Smooth muscle cell (in vitro differentiated cells): ENCODE measurements around the gene TNIP2. TPM values are rescaled to one million over a fixed set of nuclear protein-coding genes. Genes with fewer than 3 reads are reported as not detected.

Experiments
- DNase-seq: peaks from one replicate; lab custom pipeline; 2025; ENCODE audit not compliant: unreplicated experiment; lab: John Stamatoyannopoulos, UW
- H2AFZ ChIP-seq: fragments of 200-600 bp; sonication (generic); 2 replicates; pipeline ENCODE4 v1.6.0; 2016; ENCODE audit warnings: antibody characterized with exemption, low read depth, mild to moderate bottlenecking
- H3F3A ChIP-seq: fragments of 200-600 bp; sonication (generic); 2 replicates; pipeline ENCODE4 v1.6.0; 2017; ENCODE audit warnings: antibody characterized with exemption, low read depth
- H3K27ac ChIP-seq: fragments of 200-600 bp; sonication (generic); 2 replicates; pipeline ENCODE4 v1.5.1; 2016; ENCODE audit warnings: low read depth, mild to moderate bottlenecking
- H3K27me3 ChIP-seq: fragments of 200-600 bp; sonication (generic); 2 replicates; pipeline ENCODE4 v1.6.1; 2016; ENCODE audit warnings: low read depth, mild to moderate bottlenecking
- H3K36me3 ChIP-seq: fragments of 200-600 bp; sonication (generic); 2 replicates; pipeline ENCODE4 v1.5.1; 2016; ENCODE audit warnings: low read depth
- H3K4me1 ChIP-seq: fragments of 200-600 bp; sonication (generic); 2 replicates; pipeline ENCODE4 v1.5.1; 2016; ENCODE audit warnings: low read depth
- H3K4me2 ChIP-seq: fragments of 200-600 bp; sonication (generic); 2 replicates; pipeline ENCODE4 v1.6.0; 2016; ENCODE audit warnings: mild to moderate bottlenecking
- H3K4me3 ChIP-seq: fragments of 200-600 bp; sonication (generic); 2 replicates; pipeline ENCODE4 v1.5.1; 2016; ENCODE audit warnings: mild to moderate bottlenecking
- H3K79me2 ChIP-seq: fragments of 200-600 bp; sonication (generic); 2 replicates; pipeline ENCODE4 v1.6.0; 2016; ENCODE audit warnings: low read depth, mild to moderate bottlenecking
- H3K9ac ChIP-seq: fragments of 200-600 bp; sonication (generic); 2 replicates; pipeline ENCODE4 v1.6.0; 2016; ENCODE audit warnings: low read depth
- H3K9me3 ChIP-seq: fragments of 200-600 bp; sonication (generic); replicated peaks from 2 replicates; pipeline ENCODE4 v1.5.1; 2016; ENCODE audit warnings: low read depth
- H4K20me1 ChIP-seq: fragments of 200-600 bp; sonication (generic); 2 replicates; pipeline ENCODE4 v1.6.0; 2016; ENCODE audit warnings: low read depth
- WGBS: methylation state at CpG from one replicate; pipeline ENCODE4 v1.1.7; 2016; ENCODE audit warnings: low lambda C conversion rate; 5-methylcytosine and 5-hydroxymethylcytosine counted together
- polyA plus RNA-seq: library from polyadenylated mRNA; unstranded; fragments of >200 nt; fragmentation: Nextera tagmentation; extraction: Ambion mirVana; gene quantifications from 2 replicates; pipeline ENCODE4 v1.2.1, GENCODE V29; 2016
- total RNA-seq: library from RNA; depleted of rRNA; stranded (reverse); fragments of >200 nt; gene quantifications from 2 replicates; pipeline ENCODE4 v1.2.3, GENCODE V29; 2014
- TF ChIP-seq, protein P1 (sequence below): fragments of 200-600 bp; sonication (generic); IDR thresholded peaks from 2 replicates; pipeline ENCODE4 v1.5.1; 2017; ENCODE audit warnings: borderline replicate concordance, mild to moderate bottlenecking, antibody characterized with exemption; ENCODE audit not compliant: insufficient read depth, poor library complexity, severe bottlenecking

The TNIP2 gene
- total and polyA plus RNA-seq, 2 experiments from 2014 or later, result 23.8 to 37.5 TPM

GRCh38 chr4:2732526-2732925 lies 23.6 kb downstream of the TNIP2 start:
- Histone ChIP-seq H3K4me3 (no peak overlapping the region), H3K79me2 (no peaks in the 10 kb centered on the region), H3K4me1 (no peaks in the 10 kb centered on the region), H3F3A (no peaks in the 10 kb centered on the region), H3K4me2 (no peak overlapping the region), H2AFZ (no peak overlapping the region), H4K20me1 (no peaks in the 10 kb centered on the region), H3K27me3 (no peaks in the 10 kb centered on the region), H3K9me3 (peaks cover 5% of the 10 kb centered on the region), H3K27ac (no peak overlapping the region), H3K36me3 (no peaks in the 10 kb centered on the region), H3K9ac (no peak overlapping the region)
- DNase-seq, result no peak
- WGBS, result 98% methylated on average over 6 of the region's 6 CpGs
- TF ChIP-seq, protein P1, sequence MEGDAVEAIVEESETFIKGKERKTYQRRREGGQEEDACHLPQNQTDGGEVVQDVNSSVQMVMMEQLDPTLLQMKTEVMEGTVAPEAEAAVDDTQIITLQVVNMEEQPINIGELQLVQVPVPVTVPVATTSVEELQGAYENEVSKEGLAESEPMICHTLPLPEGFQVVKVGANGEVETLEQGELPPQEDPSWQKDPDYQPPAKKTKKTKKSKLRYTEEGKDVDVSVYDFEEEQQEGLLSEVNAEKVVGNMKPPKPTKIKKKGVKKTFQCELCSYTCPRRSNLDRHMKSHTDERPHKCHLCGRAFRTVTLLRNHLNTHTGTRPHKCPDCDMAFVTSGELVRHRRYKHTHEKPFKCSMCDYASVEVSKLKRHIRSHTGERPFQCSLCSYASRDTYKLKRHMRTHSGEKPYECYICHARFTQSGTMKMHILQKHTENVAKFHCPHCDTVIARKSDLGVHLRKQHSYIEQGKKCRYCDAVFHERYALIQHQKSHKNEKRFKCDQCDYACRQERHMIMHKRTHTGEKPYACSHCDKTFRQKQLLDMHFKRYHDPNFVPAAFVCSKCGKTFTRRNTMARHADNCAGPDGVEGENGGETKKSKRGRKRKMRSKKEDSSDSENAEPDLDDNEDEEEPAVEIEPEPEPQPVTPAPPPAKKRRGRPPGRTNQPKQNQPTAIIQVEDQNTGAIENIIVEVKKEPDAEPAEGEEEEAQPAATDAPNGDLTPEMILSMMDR, result no peak

- Histone ChIP-seq H2AFZ (no peak overlapping the region), H3K4me1 (no peaks in the 10 kb centered on the region), H3K9me3 (peaks cover 5% of the 10 kb centered on the region), H3F3A (no peaks in the 10 kb centered on the region), H3K4me3 (no peak overlapping the region), H3K27me3 (no peaks in the 10 kb centered on the region), H3K9ac (no peak overlapping the region), H4K20me1 (no peaks in the 10 kb centered on the region), H3K4me2 (no peak overlapping the region), H3K27ac (no peak overlapping the region), H3K79me2 (no peaks in the 10 kb centered on the region), H3K36me3 (no peaks in the 10 kb centered on the region)
- WGBS, result 96% methylated on average over 24 of the region's 28 CpGs
- TF ChIP-seq, protein P1, result no peak
- no peak for DNase-seq
These were observed 24.2 kb downstream of the TNIP2 start for GRCh38 chr4:2731907-2732317.

- no peaks in the 10 kb centered on the region for H3K79me2 ChIP-seq
- no peaks in the 10 kb centered on the region for H3K4me1 ChIP-seq
- no peaks in the 10 kb centered on the region for H3K36me3 ChIP-seq
- TF ChIP-seq, protein P1, result no peak
- WGBS, result 97% methylated on average over 9 of the region's 9 CpGs
- no peak overlapping the region for H3K4me3 ChIP-seq
- H3K4me2 ChIP-seq, result no peak overlapping the region
- no peaks in the 10 kb centered on the region for H3K9me3 ChIP-seq
- H3F3A ChIP-seq, result no peaks in the 10 kb centered on the region
- H2AFZ ChIP-seq, result no peak overlapping the region
- no peak overlapping the region for H3K27ac ChIP-seq
- no peak overlapping the region for H3K9ac ChIP-seq
- H4K20me1 ChIP-seq, result no peaks in the 10 kb centered on the region
- no peaks in the 10 kb centered on the region for H3K27me3 ChIP-seq
- DNase-seq, result no peak
These were observed 26.6 kb downstream of the TNIP2 start for GRCh38 chr4:2729533-2729875.

GRCh38 chr4:2728806-2729532 lies 27.2 kb downstream of the TNIP2 start:
- H3K36me3 ChIP-seq, result no peaks in the 10 kb centered on the region
- H3K79me2 ChIP-seq, result no peaks in the 10 kb centered on the region
- no peak overlapping the region for H3K4me2 ChIP-seq
- TF ChIP-seq, protein P1, result no peak
- no peak overlapping the region for H3K4me3 ChIP-seq
- no peaks in the 10 kb centered on the region for H3F3A ChIP-seq
- H2AFZ ChIP-seq, result no peak overlapping the region
- H4K20me1 ChIP-seq, result no peaks in the 10 kb centered on the region
- no peak for DNase-seq
- H3K4me1 ChIP-seq, result no peaks in the 10 kb centered on the region
- H3K9me3 ChIP-seq, result no peaks in the 10 kb centered on the region
- no peak overlapping the region for H3K27ac ChIP-seq
- H3K9ac ChIP-seq, result no peak overlapping the region
- WGBS, result 97% methylated on average over 12 of the region's 12 CpGs
- H3K27me3 ChIP-seq, result no peaks in the 10 kb centered on the region
